RWPE1 (cell line): Measurements from ENCODE around the gene ZFR2.
"Not testable (repeated sequence)": the region's sequence is repeated elsewhere in the genome, so short reads cannot be mapped to it uniquely, and the experiment has no call there.

ENCODE experiments used
- CTCF ChIA-PET: fragments of 350-600 bp; sonication (Branson Sonifier 250); formaldehyde crosslinking; extraction: SDS; loops from one replicate; lab custom pipeline; 2021; lab: Yijun Ruan, JAX
- POLR2A ChIA-PET: fragments of 400-600 bp; formaldehyde crosslinking; extraction: SDS; loops from one replicate; lab custom pipeline; 2020; ENCODE audit warnings: antibody characterized with exemption; ENCODE audit not compliant: low non-redundant PET; lab: Yijun Ruan, JAX
- DNase-seq: peaks from one replicate; pipeline ENCODE4 v3.0.0; 2012; ENCODE audit warnings: low spot score
- H3K27ac ChIP-seq: fragments of 450-650 bp; 2 replicates; pipeline ENCODE4 v1.5.1; 2017
- TF ChIP-seq, protein P1 (sequence below): fragments of 450-650 bp; conservative IDR thresholded peaks from 2 replicates; pipeline ENCODE4 v1.5.1; 2017; ENCODE audit warnings: low read depth, mild to moderate bottlenecking

Gene ZFR2

GRCh38 chr19:3818918-3819317 lies 49.9 kb downstream of the ZFR2 start:
- ChIA-PET CTCF (interaction anchor here (1.4 kb wide), 1 partner anchor 30 kb away, joined by 5 read pairs; no protein-coding TSS in a partner anchor), POLR2A (no interaction called here)
- no peak for DNase-seq
- no peak overlapping the region for H3K27ac ChIP-seq
- TF ChIP-seq, protein P1, sequence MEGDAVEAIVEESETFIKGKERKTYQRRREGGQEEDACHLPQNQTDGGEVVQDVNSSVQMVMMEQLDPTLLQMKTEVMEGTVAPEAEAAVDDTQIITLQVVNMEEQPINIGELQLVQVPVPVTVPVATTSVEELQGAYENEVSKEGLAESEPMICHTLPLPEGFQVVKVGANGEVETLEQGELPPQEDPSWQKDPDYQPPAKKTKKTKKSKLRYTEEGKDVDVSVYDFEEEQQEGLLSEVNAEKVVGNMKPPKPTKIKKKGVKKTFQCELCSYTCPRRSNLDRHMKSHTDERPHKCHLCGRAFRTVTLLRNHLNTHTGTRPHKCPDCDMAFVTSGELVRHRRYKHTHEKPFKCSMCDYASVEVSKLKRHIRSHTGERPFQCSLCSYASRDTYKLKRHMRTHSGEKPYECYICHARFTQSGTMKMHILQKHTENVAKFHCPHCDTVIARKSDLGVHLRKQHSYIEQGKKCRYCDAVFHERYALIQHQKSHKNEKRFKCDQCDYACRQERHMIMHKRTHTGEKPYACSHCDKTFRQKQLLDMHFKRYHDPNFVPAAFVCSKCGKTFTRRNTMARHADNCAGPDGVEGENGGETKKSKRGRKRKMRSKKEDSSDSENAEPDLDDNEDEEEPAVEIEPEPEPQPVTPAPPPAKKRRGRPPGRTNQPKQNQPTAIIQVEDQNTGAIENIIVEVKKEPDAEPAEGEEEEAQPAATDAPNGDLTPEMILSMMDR: no peak

GRCh38 chr19:3818466-3818865 lies 50.4 kb downstream of the ZFR2 start:
- TF ChIP-seq, protein P1: no peak
- CTCF ChIA-PET: interaction anchor here (1.4 kb wide), 1 partner anchor 31 kb away, joined by 5 read pairs; no protein-coding TSS in a partner anchor
- peak; percentile 20 for DNase-seq
- POLR2A ChIA-PET: no interaction called here
- no peak overlapping the region for H3K27ac ChIP-seq

GRCh38 chr19:3817761-3818160 lies 51.1 kb downstream of the ZFR2 start:
- CTCF ChIA-PET: interaction anchor here (1.1 to 1.4 kb wide), 2 partner anchors 28 to 31 kb away, joined by 5 read pairs; no protein-coding TSS in a partner anchor
- DNase-seq: no peak
- POLR2A ChIA-PET: interaction anchor here (0.5 kb wide), 1 partner anchor 167 kb away, joined by 3 read pairs; the partner anchor contains the start of gene EEF2
- no peak overlapping the region for H3K27ac ChIP-seq
- TF ChIP-seq, protein P1: no peak

- CTCF ChIA-PET: no interaction called here
Measured at GRCh38 chr19:3816566-3817218, 52.1 kb downstream of the ZFR2 start.

GRCh38 chr19:3816148-3816547 lies 52.7 kb downstream of the ZFR2 start:
- H3K27ac ChIP-seq, DNase-seq, CTCF ChIA-PET, POLR2A ChIA-PET: not testable (repeated sequence)

More at GRCh38 chr19:3816566-3817218, 52.1 kb downstream of the ZFR2 start:
- no peak overlapping the region for H3K27ac ChIP-seq
- TF ChIP-seq, protein P1: no peak
- POLR2A ChIA-PET: no interaction called here
- DNase-seq: no peak

- H3K27ac ChIP-seq: no peak overlapping the region
- no peak for DNase-seq
- TF ChIP-seq, protein P1: no peak
- POLR2A ChIA-PET: no interaction called here
- CTCF ChIA-PET: no interaction called here
Measured at GRCh38 chr19:3814648-3815047, 54.2 kb downstream of the ZFR2 start.
